ENCODE measurements around the gene C1orf174. TPM values are rescaled to one million over a fixed set of nuclear protein-coding genes. Genes with fewer than 3 reads are reported as not detected.

C1orf174 gene
- total RNA-seq, 6 experiments from 2014 or later, result 9.7 to 20.9 (median 11.1) TPM

DNA sequence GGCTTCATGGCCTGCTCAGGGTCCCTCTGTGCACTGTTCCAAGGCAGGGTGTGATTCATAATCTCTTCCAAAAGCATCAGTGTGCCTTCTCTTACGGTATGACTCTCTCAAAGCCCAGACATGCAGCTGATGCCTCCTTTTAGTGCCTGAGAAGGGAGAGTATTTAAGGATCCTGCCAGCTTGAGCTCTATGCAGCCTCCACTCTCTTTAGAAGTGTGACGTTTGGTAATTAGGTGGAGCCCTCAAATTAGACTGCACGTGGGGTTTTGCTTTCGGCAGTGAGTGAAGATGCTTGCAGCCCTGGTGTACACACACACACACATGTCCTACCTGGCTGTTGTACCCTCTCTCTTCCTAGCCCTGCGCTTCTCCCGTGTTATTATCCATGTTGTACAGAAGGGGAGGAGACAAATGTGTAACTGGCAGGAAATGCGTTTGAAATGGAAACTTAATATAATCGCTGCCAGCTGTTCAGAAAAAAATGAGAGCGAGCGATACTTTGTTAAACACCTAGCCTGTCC lies 2.6 kb upstream of the C1orf174 start:
- DNase-seq, result peak in 1 of 3 donors; percentile 9
- Histone ChIP-seq H3K27ac (peak overlapping the region in 2 of 3 donors; percentile 51 to 71), H3K27me3 (no peaks in the 10 kb centered on the region), H3K4me3 (no peak overlapping the region), H3K9me3 (no peaks in the 10 kb centered on the region), H3K36me3 (no peaks in the 10 kb centered on the region), H3K4me1 (peaks cover 0 to 32% (median 17%) of the 10 kb centered on the region in 4 donors)
- intact Hi-C loops (cut with DNase I), result no loop called here
- no peak for ATAC-seq
- 23% methylated on average over 10 of the region's 10 CpGs for WGBS (ENCODE audit: insufficient coverage, low coverage, low lambda C conversion rate, missing lambda C conversion rate)
- TF ChIP-seq POLR2A (IDR thresholded peaks at IDR 0.05), result no peak
- TF ChIP-seq, protein P1, sequence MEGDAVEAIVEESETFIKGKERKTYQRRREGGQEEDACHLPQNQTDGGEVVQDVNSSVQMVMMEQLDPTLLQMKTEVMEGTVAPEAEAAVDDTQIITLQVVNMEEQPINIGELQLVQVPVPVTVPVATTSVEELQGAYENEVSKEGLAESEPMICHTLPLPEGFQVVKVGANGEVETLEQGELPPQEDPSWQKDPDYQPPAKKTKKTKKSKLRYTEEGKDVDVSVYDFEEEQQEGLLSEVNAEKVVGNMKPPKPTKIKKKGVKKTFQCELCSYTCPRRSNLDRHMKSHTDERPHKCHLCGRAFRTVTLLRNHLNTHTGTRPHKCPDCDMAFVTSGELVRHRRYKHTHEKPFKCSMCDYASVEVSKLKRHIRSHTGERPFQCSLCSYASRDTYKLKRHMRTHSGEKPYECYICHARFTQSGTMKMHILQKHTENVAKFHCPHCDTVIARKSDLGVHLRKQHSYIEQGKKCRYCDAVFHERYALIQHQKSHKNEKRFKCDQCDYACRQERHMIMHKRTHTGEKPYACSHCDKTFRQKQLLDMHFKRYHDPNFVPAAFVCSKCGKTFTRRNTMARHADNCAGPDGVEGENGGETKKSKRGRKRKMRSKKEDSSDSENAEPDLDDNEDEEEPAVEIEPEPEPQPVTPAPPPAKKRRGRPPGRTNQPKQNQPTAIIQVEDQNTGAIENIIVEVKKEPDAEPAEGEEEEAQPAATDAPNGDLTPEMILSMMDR (IDR thresholded peaks at IDR 0.05), result no peak

DNA sequence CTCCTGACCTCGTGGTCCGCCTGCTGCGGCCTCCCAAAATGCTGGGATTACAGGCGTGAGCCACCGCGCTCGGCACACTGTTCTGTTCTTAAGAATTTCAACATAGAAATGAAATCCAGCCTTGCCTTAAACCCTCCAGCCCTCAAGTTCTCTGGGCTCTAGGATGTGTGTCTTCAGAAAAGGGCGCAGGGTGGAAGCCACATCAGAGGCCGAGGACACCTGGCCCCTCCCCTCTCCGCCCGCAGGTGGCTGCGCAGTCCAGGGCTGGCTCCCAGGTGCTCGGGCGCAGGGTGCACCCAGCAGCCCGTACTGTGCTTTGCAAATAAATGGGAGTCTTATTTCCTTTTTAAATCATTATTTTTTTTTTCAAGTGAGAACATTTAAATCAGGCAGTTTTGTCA lies 2.0 kb upstream of the C1orf174 start:
- ATAC-seq (no peak), DNase-seq (peak in 1 of 3 donors; percentile 53)
- Histone ChIP-seq H3K27me3 (no peaks in the 10 kb centered on the region), H3K36me3 (no peaks in the 10 kb centered on the region), H3K4me3 (no peak overlapping the region), H3K27ac (peak overlapping the region in 1 of 3 donors; percentile 71), H3K9me3 (no peaks in the 10 kb centered on the region), H3K4me1 (peaks cover 0 to 32% (median 17%) of the 10 kb centered on the region in 4 donors)
- 94% methylated on average over 8 of the region's 15 CpGs for WGBS (ENCODE audit: insufficient coverage, low coverage, low lambda C conversion rate, missing lambda C conversion rate)
- no peak for TF ChIP-seq POLR2A (IDR thresholded peaks at IDR 0.05)
- TF ChIP-seq, protein P1 (IDR thresholded peaks at IDR 0.05), result no peak
- intact Hi-C loops (cut with DNase I), result no loop called here

DNA sequence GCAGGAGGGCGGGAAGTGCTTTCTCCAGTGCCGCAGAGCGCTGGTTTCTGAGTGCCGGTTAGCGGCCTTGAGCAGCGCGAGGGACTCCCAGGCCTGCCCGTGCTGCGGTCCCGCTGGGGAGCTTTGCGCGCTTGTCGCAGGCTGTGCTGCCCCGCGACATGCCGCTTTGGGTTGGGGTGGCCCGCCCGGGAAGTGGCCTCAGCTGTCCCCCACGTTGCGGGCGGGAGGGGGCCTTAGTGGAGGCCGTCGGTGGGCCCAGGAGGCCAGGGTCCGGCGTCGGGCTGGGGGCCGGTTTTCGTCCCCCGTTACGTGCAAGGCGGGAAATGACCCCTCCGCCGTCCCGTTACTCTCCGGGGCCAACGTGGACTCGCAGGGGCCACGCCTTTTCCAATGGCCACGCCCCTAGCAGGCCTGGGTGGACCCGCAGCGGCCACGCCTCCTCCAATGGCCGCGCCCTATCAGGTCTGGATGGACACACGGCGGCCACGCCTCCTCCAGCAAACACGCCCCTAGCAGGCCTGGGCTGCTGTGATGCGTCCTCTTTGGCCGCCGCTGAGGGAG lies 977 bp upstream of the C1orf174 start:
- Histone ChIP-seq H3K9me3 (no peaks in the 10 kb centered on the region), H3K36me3 (no peaks in the 10 kb centered on the region), H3K4me3 (peak overlapping the region; percentile 88 to 99 (median 97)), H3K4me1 (peaks cover 0 to 32% (median 17%) of the 10 kb centered on the region in 4 donors), H3K27ac (peak overlapping the region; percentile 94 to 99 (median 95)), H3K27me3 (no peaks in the 10 kb centered on the region)
- intact Hi-C loops (cut with DNase I), result no loop called here
- peak; percentile 81 to 89 (median 84) for ATAC-seq
- WGBS (ENCODE audit: insufficient coverage, low coverage, low lambda C conversion rate, missing lambda C conversion rate), result 0% methylated on average over 12 of the region's 51 CpGs
- TF ChIP-seq POLR2A (IDR thresholded peaks at IDR 0.05), result peak; percentile 24
- TF ChIP-seq, protein P1 (IDR thresholded peaks at IDR 0.05), result no peak
- DNase-seq, result peak; percentile 99

DNA sequence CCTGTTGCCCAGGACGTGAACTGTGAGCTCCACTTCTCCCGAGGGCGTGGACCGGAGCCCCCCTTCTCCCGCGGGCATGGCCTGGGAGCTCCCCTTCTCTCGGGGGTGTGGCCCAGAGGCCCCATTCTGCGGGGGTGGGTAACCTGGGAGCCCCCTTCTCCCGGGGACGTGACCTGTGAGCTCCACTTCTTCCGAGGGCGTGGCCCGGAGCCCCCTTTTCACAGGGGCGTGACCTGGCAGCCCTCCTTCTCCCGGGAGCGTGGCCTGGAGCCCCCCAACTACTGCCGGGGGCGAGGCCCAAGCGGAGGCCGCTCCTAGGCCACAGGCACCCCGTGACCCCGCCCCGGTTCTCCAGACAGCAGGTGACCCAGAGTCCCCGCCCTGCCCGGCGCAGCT lies 320 bp downstream of the C1orf174 start:
- H3K27ac ChIP-seq, result peak overlapping the region; percentile 94 to 99 (median 95)
- 0% methylated on average over 10 of the region's 26 CpGs for WGBS (ENCODE audit: insufficient coverage, low coverage, low lambda C conversion rate, missing lambda C conversion rate)
- H3K4me1 ChIP-seq, result peaks cover 0 to 32% (median 17%) of the 10 kb centered on the region in 4 donors
- intact Hi-C loops (cut with DNase I), result loop anchor here in 1 of 2 donors (5.0 kb wide), 1 partner anchor 42 kb away; the partner anchor contains the start of genes CEP104 and DFFB
- no peaks in the 10 kb centered on the region for H3K36me3 ChIP-seq
- no peaks in the 10 kb centered on the region for H3K27me3 ChIP-seq
- no peak for ATAC-seq
- TF ChIP-seq, protein P1 (IDR thresholded peaks at IDR 0.05), result no peak
- no peak for TF ChIP-seq POLR2A (IDR thresholded peaks at IDR 0.05)
- H3K9me3 ChIP-seq, result no peaks in the 10 kb centered on the region
- peak overlapping the region; percentile 88 to 99 (median 97) for H3K4me3 ChIP-seq
- peak in 2 of 3 donors; percentile 45 to 58 for DNase-seq
